Thoracic aorta (tissue), 2 donors: ENCODE measurements around the gene CEP112. TPM values are rescaled to one million over a fixed set of nuclear protein-coding genes. Genes with fewer than 3 reads are reported as not detected.

ENCODE experiments used
- ATAC-seq: fragments of 150-250 bp; one replicate; pipeline ENCODE4 v1.8.0; 2017; ENCODE audit warnings: low read depth; ENCODE audit not compliant: insufficient number of reproducible peaks, low FRiP score
- DNase-seq: peaks from one replicate; pipeline ENCODE4 v3.0.0-alpha.2; 2020; ENCODE audit warnings: low spot score
- H3K27ac ChIP-seq, 2 donors: fragments of 200-600 bp; sonication (generic); 1 replicate in 1 of 2; 2 replicates in 1 of 2; pipeline ENCODE4 v1.5.1; 2016; ENCODE audit warnings: mild to moderate bottlenecking in 2 of 2, moderate library complexity in 2 of 2
- H3K27me3 ChIP-seq: fragments of 200-600 bp; sonication (generic); replicated peaks from 2 replicates; pipeline ENCODE4 v1.6.0; 2016; ENCODE audit warnings: mild to moderate bottlenecking; ENCODE audit not compliant: insufficient read depth
- H3K36me3 ChIP-seq: fragments of 200-600 bp; sonication (generic); one replicate; pipeline ENCODE4 v1.5.1; 2016
- H3K4me1 ChIP-seq, 2 donors: fragments of 200-600 bp; sonication (generic); 1 replicate in 1 of 2; 2 replicates in 1 of 2; pipeline versions ENCODE4 v1.5.1 to v1.6.0; 2016; ENCODE audit warnings: low read depth in 2 of 2, mild to moderate bottlenecking in 1 of 2; ENCODE audit not compliant: control insufficient read depth in 1 of 2
- H3K4me3 ChIP-seq: fragments of 200-600 bp; sonication (generic); 2 replicates; pipeline ENCODE4 v1.5.1; 2016; ENCODE audit warnings: mild to moderate bottlenecking
- H3K9me3 ChIP-seq: fragments of 200-600 bp; sonication (generic); 2 replicates; pipeline ENCODE4 v1.5.1; 2016
- total RNA-seq, 2 donors: library from RNA; depleted of rRNA; stranded (reverse); fragments of >200 nt; gene quantifications; one replicate each; pipeline versions ENCODE4 v1.1.0 to v1.2.3, GENCODE V29; 2016
- TF ChIP-seq, protein P1 (sequence below): fragments of 200-600 bp; sonication (generic); IDR thresholded peaks from one replicate; pipeline ENCODE4 v1.5.1; 2019; ENCODE audit warnings: antibody characterized with exemption

CEP112 gene
- total RNA-seq, 2 donors from 2014 or later = 13.4 to 19.0 TPM

DNA sequence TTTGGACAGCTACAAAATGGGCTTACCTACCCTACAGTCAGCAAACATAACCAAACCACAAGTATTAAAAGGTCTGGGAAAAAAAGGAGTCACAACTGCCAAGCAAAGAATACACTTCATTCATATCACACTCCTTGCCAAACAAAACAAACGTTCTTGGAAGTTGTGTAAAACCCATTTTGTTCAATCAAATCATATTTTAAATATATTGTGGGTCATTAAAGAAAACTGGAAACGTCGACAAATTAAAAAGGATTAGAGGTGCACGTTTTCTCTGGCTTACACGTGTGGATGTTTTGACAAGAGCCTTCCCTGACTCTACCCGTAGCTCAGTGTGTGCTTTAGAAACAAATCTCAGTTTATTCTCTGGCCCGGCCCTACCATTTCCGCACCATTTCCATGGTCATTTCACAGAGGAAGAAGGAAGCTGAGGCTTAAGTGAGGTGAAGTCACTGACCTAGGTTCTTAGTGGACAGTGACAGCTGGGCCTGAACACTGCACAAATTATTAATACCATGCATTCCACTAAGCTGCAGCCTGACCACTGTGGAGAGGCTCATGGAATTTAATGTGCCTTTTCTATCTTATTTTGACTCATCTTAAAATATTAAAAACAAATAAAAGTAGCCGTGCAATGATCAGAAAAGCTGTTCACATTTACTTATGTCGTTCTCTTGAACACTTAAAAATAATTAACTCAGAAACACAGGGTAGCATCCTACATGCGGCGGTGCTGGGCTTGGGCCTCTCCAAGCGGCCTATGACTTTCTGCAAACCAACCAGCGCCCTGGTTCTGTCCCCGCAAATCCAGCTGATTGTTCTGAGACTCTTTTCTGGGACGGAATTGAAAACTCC, 968 bp downstream of the CEP112 start:
- Histone ChIP-seq H3K4me1 (peaks cover 17 to 23% of the 10 kb centered on the region in 2 donors), H3K9me3 (no peaks in the 10 kb centered on the region), H3K4me3 (peak overlapping the region; percentile 93), H3K27ac (peak overlapping the region; percentile 22 to 75), H3K27me3 (no peaks in the 10 kb centered on the region), H3K36me3 (no peaks in the 10 kb centered on the region)
- TF ChIP-seq, protein P1, sequence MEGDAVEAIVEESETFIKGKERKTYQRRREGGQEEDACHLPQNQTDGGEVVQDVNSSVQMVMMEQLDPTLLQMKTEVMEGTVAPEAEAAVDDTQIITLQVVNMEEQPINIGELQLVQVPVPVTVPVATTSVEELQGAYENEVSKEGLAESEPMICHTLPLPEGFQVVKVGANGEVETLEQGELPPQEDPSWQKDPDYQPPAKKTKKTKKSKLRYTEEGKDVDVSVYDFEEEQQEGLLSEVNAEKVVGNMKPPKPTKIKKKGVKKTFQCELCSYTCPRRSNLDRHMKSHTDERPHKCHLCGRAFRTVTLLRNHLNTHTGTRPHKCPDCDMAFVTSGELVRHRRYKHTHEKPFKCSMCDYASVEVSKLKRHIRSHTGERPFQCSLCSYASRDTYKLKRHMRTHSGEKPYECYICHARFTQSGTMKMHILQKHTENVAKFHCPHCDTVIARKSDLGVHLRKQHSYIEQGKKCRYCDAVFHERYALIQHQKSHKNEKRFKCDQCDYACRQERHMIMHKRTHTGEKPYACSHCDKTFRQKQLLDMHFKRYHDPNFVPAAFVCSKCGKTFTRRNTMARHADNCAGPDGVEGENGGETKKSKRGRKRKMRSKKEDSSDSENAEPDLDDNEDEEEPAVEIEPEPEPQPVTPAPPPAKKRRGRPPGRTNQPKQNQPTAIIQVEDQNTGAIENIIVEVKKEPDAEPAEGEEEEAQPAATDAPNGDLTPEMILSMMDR = no peak
- ATAC-seq (peak; percentile 25), DNase-seq (no peak)

DNA sequence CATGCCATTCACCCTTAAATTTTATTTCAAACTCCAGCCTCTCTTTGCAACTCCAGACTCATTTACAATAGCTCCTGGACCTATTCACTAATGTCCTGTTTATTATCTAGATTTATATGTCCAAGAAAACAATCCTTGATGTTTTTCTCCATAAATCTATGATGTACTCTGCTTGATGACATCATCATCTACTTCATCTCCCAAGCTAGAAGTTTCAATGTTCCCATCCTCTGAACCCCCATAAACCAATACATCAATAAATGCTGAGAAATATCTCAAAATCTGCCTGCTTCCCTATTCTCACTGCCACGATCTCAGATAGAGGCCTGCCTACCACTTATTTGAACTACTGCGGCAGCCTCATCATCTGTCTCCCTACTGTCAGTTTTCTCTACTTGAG, 4.2 kb downstream of the CEP112 start:
- ATAC-seq (no peak), DNase-seq (no peak)
- no peaks in the 10 kb centered on the region for H3K27me3 ChIP-seq
- TF ChIP-seq, protein P1 = no peak
- H3K27ac ChIP-seq = no peak overlapping the region
- H3K4me1 ChIP-seq = peaks cover 17 to 23% of the 10 kb centered on the region in 2 donors
- no peak overlapping the region for H3K4me3 ChIP-seq
- H3K9me3 ChIP-seq = no peaks in the 10 kb centered on the region
- no peaks in the 10 kb centered on the region for H3K36me3 ChIP-seq

DNA sequence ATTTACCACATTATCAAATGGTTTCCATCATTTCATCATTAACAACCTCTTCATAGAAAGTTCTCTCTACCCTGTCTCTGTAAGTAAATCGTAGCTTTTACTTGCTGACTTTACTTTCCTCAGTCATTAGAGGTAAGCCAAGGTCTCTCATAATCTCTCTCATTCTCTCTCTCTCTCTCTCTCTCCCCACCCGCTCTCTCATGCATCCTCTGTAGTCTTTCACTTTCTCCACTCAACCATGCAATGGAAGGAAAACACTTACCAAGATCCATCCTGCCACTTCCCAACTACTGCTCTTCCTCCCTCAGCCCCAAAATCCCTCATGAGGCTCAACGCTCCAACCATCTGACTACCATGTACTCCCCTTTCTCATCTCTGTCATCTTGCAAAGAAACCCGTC, 6.1 kb downstream of the CEP112 start:
- DNase-seq (no peak), ATAC-seq (no peak)
- Histone ChIP-seq H3K27me3 (no peaks in the 10 kb centered on the region), H3K9me3 (no peaks in the 10 kb centered on the region), H3K4me3 (no peak overlapping the region), H3K27ac (no peak overlapping the region), H3K36me3 (peaks cover 4% of the 10 kb centered on the region), H3K4me1 (peaks cover 17 to 19% of the 10 kb centered on the region in 2 donors)
- TF ChIP-seq, protein P1 = no peak

DNA sequence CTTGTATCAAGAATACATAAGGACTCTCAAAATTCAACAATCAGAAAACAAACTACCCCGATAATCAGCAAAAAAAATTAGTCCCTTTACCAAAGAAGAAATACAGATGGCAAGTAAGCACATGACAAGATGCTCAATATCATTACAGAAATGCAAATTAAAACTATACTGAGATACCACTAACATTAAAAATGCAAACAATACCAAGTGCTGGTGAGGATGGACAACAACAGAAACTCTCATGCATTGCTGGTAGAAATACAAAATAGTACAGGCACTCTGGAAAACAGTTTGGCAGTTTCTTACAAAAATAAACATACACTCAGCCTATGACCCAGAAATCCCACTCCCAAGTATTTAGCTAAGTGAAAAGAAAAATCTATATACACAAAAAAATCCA, 7.5 kb downstream of the CEP112 start:
- Histone ChIP-seq H3K4me3 (no peak overlapping the region), H3K27ac (no peak overlapping the region), H3K36me3 (peaks cover 4% of the 10 kb centered on the region), H3K27me3 (no peaks in the 10 kb centered on the region), H3K4me1 (peaks cover 2 to 4% of the 10 kb centered on the region in 2 donors), H3K9me3 (no peaks in the 10 kb centered on the region)
- TF ChIP-seq, protein P1 = no peak
- DNase-seq (no peak), ATAC-seq (no peak)

DNA sequence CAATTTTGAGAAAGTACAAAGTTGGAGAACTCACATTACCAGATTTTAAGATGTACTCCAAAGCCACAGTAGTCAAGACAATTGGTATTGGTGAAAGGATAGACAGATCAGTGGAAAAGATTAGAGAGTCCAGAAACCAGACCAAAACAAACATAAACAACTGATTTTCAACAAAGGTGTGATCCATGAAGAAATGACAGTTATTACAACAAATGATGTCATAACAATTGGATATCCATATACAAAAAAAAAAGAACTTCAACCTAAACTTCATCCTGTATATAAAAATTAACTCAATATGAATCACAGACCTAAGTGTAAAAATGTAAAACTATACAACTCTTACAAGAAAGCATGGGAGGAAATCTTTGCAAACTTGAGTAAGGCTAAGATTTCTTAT, 8.4 kb downstream of the CEP112 start:
- Histone ChIP-seq H3K36me3 (peaks cover 4% of the 10 kb centered on the region), H3K27me3 (no peaks in the 10 kb centered on the region), H3K9me3 (no peaks in the 10 kb centered on the region), H3K4me3 (no peak overlapping the region), H3K4me1 (no peaks in the 10 kb centered on the region), H3K27ac (no peak overlapping the region)
- ATAC-seq = no peak
- TF ChIP-seq, protein P1 = no peak
- no peak for DNase-seq
